ENCODE results near the gene TCP10L. TPM values are rescaled to one million over a fixed set of nuclear protein-coding genes. Genes with fewer than 3 reads are reported as not detected.

TCP10L gene
- total RNA-seq, 1 donor from 2014 or later: 0.06 TPM

- no peak overlapping the region for H3K4me3 ChIP-seq (ENCODE audit: low read depth, low read length)
- no peak for TF ChIP-seq CTCF (conservative IDR thresholded peaks at IDR 0.05; ENCODE audit: low read depth, low read length)
- no peak for DNase-seq (ENCODE audit: low read depth)
Observed at GRCh38 chr21:32587651-32588050, 2.3 kb upstream of the TCP10L start.

GRCh38 chr21:32587120-32587519 is 1.8 kb upstream of the TCP10L start:
- DNase-seq (ENCODE audit: low read depth): no peak
- TF ChIP-seq CTCF (conservative IDR thresholded peaks at IDR 0.05; ENCODE audit: low read depth, low read length): no peak
- H3K4me3 ChIP-seq (ENCODE audit: low read depth, low read length): no peak overlapping the region

GRCh38 chr21:32585970-32586369 is 647 bp upstream of the TCP10L start:
- DNase-seq (ENCODE audit: low read depth): no peak
- TF ChIP-seq CTCF (conservative IDR thresholded peaks at IDR 0.05; ENCODE audit: low read depth, low read length): no peak
- H3K4me3 ChIP-seq (ENCODE audit: low read depth, low read length): no peak overlapping the region

- no peak for TF ChIP-seq CTCF (conservative IDR thresholded peaks at IDR 0.05; ENCODE audit: low read depth, low read length)
- no peak for DNase-seq (ENCODE audit: low read depth)
- no peak overlapping the region for H3K4me3 ChIP-seq (ENCODE audit: low read depth, low read length)
Observed at GRCh38 chr21:32584472-32584871, 851 bp downstream of the TCP10L start.

GRCh38 chr21:32581732-32582131 is 3.6 kb downstream of the TCP10L start:
- DNase-seq (ENCODE audit: low read depth): no peak
- TF ChIP-seq CTCF (conservative IDR thresholded peaks at IDR 0.05; ENCODE audit: low read depth, low read length): no peak
- no peak overlapping the region for H3K4me3 ChIP-seq (ENCODE audit: low read depth, low read length)

DNA sequence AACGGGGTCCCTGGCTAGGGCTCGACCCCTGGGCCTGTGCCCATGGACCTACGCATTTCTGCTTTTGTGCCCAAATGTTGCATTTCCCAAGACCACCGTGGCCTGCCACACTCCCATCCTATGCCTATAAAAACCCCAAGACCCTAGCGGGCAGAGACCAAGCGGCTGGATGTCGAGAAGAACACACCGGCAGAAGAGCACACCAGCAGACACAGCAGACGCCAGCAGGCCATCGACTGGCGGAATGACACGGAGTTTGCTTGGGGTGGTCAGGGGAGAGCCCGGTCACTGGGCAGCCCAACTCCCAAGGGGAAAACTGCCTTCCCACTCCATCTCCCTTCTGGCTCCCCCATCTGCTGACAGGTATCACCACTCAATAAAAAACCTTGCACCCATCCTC is 4.4 kb downstream of the TCP10L start:
- TF ChIP-seq CTCF (conservative IDR thresholded peaks at IDR 0.05; ENCODE audit: low read depth, low read length): no peak
- DNase-seq (ENCODE audit: low read depth): no peak
- no peak overlapping the region for H3K4me3 ChIP-seq (ENCODE audit: low read depth, low read length)

DNA sequence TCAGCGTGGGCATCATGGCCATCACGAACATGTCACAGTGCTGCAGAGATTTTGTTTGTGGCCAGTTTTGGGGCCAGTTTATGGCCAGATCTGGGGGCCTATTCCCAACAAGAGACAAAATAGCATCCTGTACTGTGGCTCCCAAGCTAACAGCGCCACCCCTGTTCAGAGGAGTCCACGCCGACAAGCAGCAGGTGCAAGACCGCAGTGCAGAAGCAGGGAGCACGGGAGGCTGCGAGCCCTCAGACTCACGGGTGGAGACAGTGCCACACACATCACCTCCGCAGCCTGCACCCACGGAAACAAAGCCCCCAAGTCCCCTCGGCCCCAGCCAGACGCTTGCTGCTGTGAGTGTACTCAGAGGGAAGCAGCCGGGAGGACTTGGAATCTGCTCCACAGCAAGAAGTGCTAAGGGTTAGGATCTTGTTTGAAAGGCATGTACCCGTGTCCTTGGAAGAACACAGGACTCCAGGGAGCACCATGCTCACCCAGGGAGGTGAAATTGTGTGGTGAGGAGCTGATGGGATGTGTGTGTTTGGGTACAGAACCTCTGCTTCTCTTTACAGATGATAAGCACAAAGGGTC is 7.1 kb downstream of the TCP10L start:
- peak; percentile 13 for TF ChIP-seq CTCF (conservative IDR thresholded peaks at IDR 0.05; ENCODE audit: low read depth, low read length)
- DNase-seq (ENCODE audit: low read depth): no peak
- H3K4me3 ChIP-seq (ENCODE audit: low read depth, low read length): no peak overlapping the region
